Panc1 (cell line): ENCODE data around the gene KIAA1217. TPM values are rescaled to one million over a fixed set of nuclear protein-coding genes. Genes with fewer than 3 reads are reported as not detected.
A peak's percentile ranks its signal among the peaks of the same experiment; 100 is the strongest.

Experiments
- ATAC-seq: fragments of 200-7000 bp; cut with Tn5 transposase; 2 replicates; pipeline ENCODE4 v1.9.1; 2020; ENCODE audit warnings: mild to moderate bottlenecking, moderate library complexity
- BruUV-seq: library from RNA; stranded (reverse); fragments of 400-500 nt; replicated peaks from 2 replicates; lab custom pipeline; 2021; lab: Mats Ljungman, UMichigan
- CTCF ChIA-PET: fragments of 300-600 bp; sonication (Branson Sonifier 250); formaldehyde crosslinking; loops from one replicate; lab custom pipeline; 2022; ENCODE audit warnings: antibody characterized with exemption; lab: Charles Lee
- POLR2A ChIA-PET: fragments of 300-600 bp; sonication (Branson Sonifier 250); formaldehyde crosslinking; loops from one replicate; lab custom pipeline; 2022; ENCODE audit warnings: antibody characterized with exemption; lab: Charles Lee
- DNase-seq: peaks from one replicate; pipeline ENCODE4 v3.0.0-alpha.2; 2010; ENCODE audit warnings: low read depth, low spot score
- H3K27ac ChIP-seq: 2 replicates; pipeline ENCODE4 v1.5.1; 2011; ENCODE audit warnings: mild to moderate bottlenecking, low read length, inconsistent platforms
- H3K27me3 ChIP-seq: fragments of 200-500 bp; sonication (Bioruptor generic); 2 replicates; pipeline ENCODE4 v1.6.0; 2014; ENCODE audit warnings: low read length, inconsistent platforms; ENCODE audit not compliant: control insufficient read depth, insufficient read depth
- H3K36me3 ChIP-seq: fragments of 200-500 bp; sonication (Bioruptor generic); 2 replicates; pipeline ENCODE4 v1.5.1; 2014; ENCODE audit warnings: inconsistent platforms, mild to moderate bottlenecking, low read length, moderate library complexity; ENCODE audit not compliant: control insufficient read depth, insufficient read depth
- H3K4me1 ChIP-seq: 2 replicates; pipeline ENCODE4 v1.5.1; 2011; ENCODE audit warnings: inconsistent platforms, mild to moderate bottlenecking, low read length, moderate library complexity; ENCODE audit not compliant: control insufficient read depth, insufficient read depth
- H3K4me3 ChIP-seq, 2 experiments: 2 replicates each; pipeline ENCODE4 v1.5.1; 2011 to 2012; ENCODE audit warnings: low read depth in 2 of 2, low read length in 2 of 2, mild to moderate bottlenecking in 2 of 2, inconsistent platforms in 1 of 2, moderate library complexity in 1 of 2
- H3K9me3 ChIP-seq: fragments of 200-500 bp; sonication (Bioruptor generic); 2 replicates; pipeline ENCODE4 v1.5.1; 2014; ENCODE audit warnings: low read depth, mild to moderate bottlenecking, inconsistent platforms, low read length, moderate library complexity; ENCODE audit not compliant: control insufficient read depth, insufficient read depth
- CTCF ChIP-seq: fragments of 450-650 bp; IDR thresholded peaks from 2 replicates; pipeline ENCODE4 v1.5.1; 2017; ENCODE audit warnings: mild to moderate bottlenecking
- POLR2AphosphoS5 ChIP-seq: IDR thresholded peaks from 2 replicates; pipeline ENCODE4 v1.6.1; 2012; ENCODE audit warnings: mild to moderate bottlenecking, low read depth, low read length, moderate library complexity
- REST ChIP-seq, 2 experiments: IDR thresholded peaks; 2 replicates each; pipeline ENCODE4 v1.6.1; 2011 to 2012; ENCODE audit warnings: low read depth in 2 of 2, control low read depth in 1 of 2, low read length in 1 of 2, mild to moderate bottlenecking in 1 of 2, moderate library complexity in 1 of 2; ENCODE audit not compliant: insufficient read depth in 1 of 2
- SIN3A ChIP-seq: IDR thresholded peaks from 2 replicates; pipeline ENCODE4 v1.6.1; 2012; ENCODE audit warnings: low read depth, mild to moderate bottlenecking, low read length, moderate library complexity, borderline replicate concordance; ENCODE audit not compliant: insufficient read depth
- TCF7L2 ChIP-seq: IDR thresholded peaks from 2 replicates; pipeline ENCODE4 v1.6.1; 2011; ENCODE audit warnings: mild to moderate bottlenecking, low read depth, low read length, inconsistent platforms
- in situ Hi-C: cut with HindIII; loops from 2 replicates; pipeline ENCODE4 v1.10.0; 2016; ENCODE audit warnings: low sequenced_read_pairs, low pct_unique_long_range_greater_than_20kb
- intact Hi-C: fragments of 100-400 bp; cut with micrococcal nuclease; formaldehyde crosslinking; loops from one replicate; pipeline ENCODE4 v1.10.0; 2022; ENCODE audit not compliant: unreplicated experiment
- total RNA-seq: library from RNA; stranded (reverse); gene quantifications from one replicate; pipeline ENCODE4 v1.2.1, GENCODE V29; 2021; ENCODE audit not compliant: unreplicated experiment

KIAA1217 gene
- total RNA-seq, 1 experiment from 2014 or later, result 11.6 TPM

- POLR2A ChIA-PET, result no interaction called here
- TF ChIP-seq POLR2AphosphoS5 (no peak), TCF7L2 (no peak), REST (IDR thresholded peaks at IDR 0.05; ENCODE audit: insufficient read depth in 1 of 2, low read depth in 2 of 2, low read length in 1 of 2) (no peak), CTCF (no peak), SIN3A (no peak)
- no peaks in the 10 kb centered on the region for H3K4me1 ChIP-seq
- no peaks in the 10 kb centered on the region for H3K27me3 ChIP-seq
- ATAC-seq, result peak; percentile 78
- in situ Hi-C loops (no loop called here), intact Hi-C loops (no loop called here)
- DNase-seq, result no peak
- H3K27ac ChIP-seq, result no peak overlapping the region
- CTCF ChIA-PET, result no interaction called here
- no peaks in the 10 kb centered on the region for H3K36me3 ChIP-seq
- no TSS peak for BruUV-seq
- no peak overlapping the region for H3K4me3 ChIP-seq
- no peaks in the 10 kb centered on the region for H3K9me3 ChIP-seq
Measured at GRCh38 chr10:24299578-24300260, 90.8 kb downstream of the KIAA1217 start.

- no peak overlapping the region for H3K27ac ChIP-seq
- TF ChIP-seq CTCF, result no peak
- TF ChIP-seq REST (IDR thresholded peaks at IDR 0.05; ENCODE audit: insufficient read depth in 1 of 2, low read depth in 2 of 2, low read length in 1 of 2), result no peak
- no peak for TF ChIP-seq SIN3A
- TF ChIP-seq POLR2AphosphoS5, result no peak
- TF ChIP-seq TCF7L2, result no peak
- H3K4me3 ChIP-seq, result no peak overlapping the region
- POLR2A ChIA-PET, result no interaction called here
- CTCF ChIA-PET, result no interaction called here
- no peaks in the 10 kb centered on the region for H3K27me3 ChIP-seq
- H3K36me3 ChIP-seq, result no peaks in the 10 kb centered on the region
- in situ Hi-C loops, result no loop called here
- DNase-seq (no peak), ATAC-seq (no peak)
- no TSS peak for BruUV-seq
- H3K4me1 ChIP-seq, result no peaks in the 10 kb centered on the region
- H3K9me3 ChIP-seq, result no peaks in the 10 kb centered on the region
- intact Hi-C loops, result no loop called here
Measured at GRCh38 chr10:24303522-24304310, 94.8 kb downstream of the KIAA1217 start.
